SK-N-SH (cell line): ENCODE results near the gene PRLR. TPM values are rescaled to one million over a fixed set of nuclear protein-coding genes. Genes with fewer than 3 reads are reported as not detected.

Source experiments
- CTCF ChIA-PET: fragments of 300-600, 350-600 bp; formaldehyde crosslinking; extraction: SDS; loops from one replicate; lab custom pipeline; 2021; lab: Yijun Ruan, JAX
- POLR2A ChIA-PET: fragments of 350-600 bp; sonication (Branson Sonifier 250); formaldehyde crosslinking; extraction: SDS; loops from one replicate; lab custom pipeline; 2020; ENCODE audit warnings: antibody characterized with exemption, inconsistent platforms; lab: Yijun Ruan, JAX
- DNase-seq: peaks from one replicate; pipeline ENCODE4 v3.0.0; 2012
- H2AFZ ChIP-seq: fragments of 200-600 bp; sonication (generic); 2 replicates; pipeline ENCODE4 v1.8.1; 2016; ENCODE audit warnings: antibody characterized with exemption, mild to moderate bottlenecking, low read depth
- H3F3A ChIP-seq: fragments of 200-600 bp; sonication (generic); replicated peaks from 2 replicates; pipeline ENCODE3; 2016; ENCODE audit warnings: antibody characterized with exemption, mild to moderate bottlenecking; ENCODE audit not compliant: insufficient read depth
- H3K27ac ChIP-seq, 2 experiments: fragments of 200-500 bp in 1 of 2; fragments of 200-600 bp in 1 of 2; sonication (Bioruptor generic) in 1 of 2; sonication (generic), shearing (Covaris generic) in 1 of 2; 2 replicates each; pipeline versions ENCODE4 v1.5.1 to v1.6.1; 2014 to 2016; ENCODE audit warnings: low read depth in 2 of 2, inconsistent platforms in 1 of 2, low read length in 1 of 2, mild to moderate bottlenecking in 1 of 2, mixed read lengths in 1 of 2
- H3K27me3 ChIP-seq: fragments of 200-600 bp; sonication (generic), shearing (Covaris generic); 2 replicates; pipeline ENCODE4 v1.6.1; 2016; ENCODE audit warnings: mixed run types; ENCODE audit not compliant: insufficient read depth
- H3K36me3 ChIP-seq, 2 experiments: fragments of 200-500 bp in 1 of 2; fragments of 200-600 bp in 1 of 2; sonication (Bioruptor generic) in 1 of 2; sonication (generic) in 1 of 2; replicated peaks in 1 of 2; 2 replicates each; pipeline versions ENCODE3 to v1.5.1; 2014 to 2016; ENCODE audit warnings: low read length in 1 of 2, mild to moderate bottlenecking in 1 of 2; ENCODE audit not compliant: insufficient read depth in 2 of 2, control insufficient read depth in 1 of 2
- H3K4me1 ChIP-seq, 2 experiments: fragments of 200-500 bp in 1 of 2; fragments of 200-600 bp in 1 of 2; sonication (Bioruptor generic) in 1 of 2; sonication (generic), shearing (Covaris generic) in 1 of 2; 2 replicates each; pipeline versions ENCODE4 v1.5.1 to v1.6.1; 2014 to 2016; ENCODE audit warnings: low read depth in 1 of 2, low read length in 1 of 2, mixed run types in 1 of 2; ENCODE audit not compliant: insufficient read depth in 2 of 2, control insufficient read depth in 1 of 2
- H3K4me2 ChIP-seq: fragments of 200-600 bp; sonication (generic), shearing (Covaris generic); 2 replicates; pipeline ENCODE4 v1.6.1; 2017; ENCODE audit warnings: mixed run types
- H3K4me3 ChIP-seq, 2 experiments: fragments of 200-500 bp in 1 of 2; fragments of 200-600 bp in 1 of 2; sonication (Bioruptor generic) in 1 of 2; sonication (generic), shearing (Covaris generic) in 1 of 2; 2 replicates each; pipeline versions ENCODE4 v1.5.1 to v1.8.1; 2014 to 2016; ENCODE audit warnings: low read depth in 2 of 2, inconsistent platforms in 1 of 2, low read length in 1 of 2, mild to moderate bottlenecking in 1 of 2, mixed read lengths in 1 of 2, moderate library complexity in 1 of 2
- H3K79me2 ChIP-seq: fragments of 200-600 bp; sonication (generic); 2 replicates; pipeline ENCODE4 v1.8.1; 2017; ENCODE audit warnings: mild to moderate bottlenecking; ENCODE audit not compliant: insufficient read depth
- H3K9ac ChIP-seq: fragments of 200-600 bp; sonication (generic); 2 replicates; pipeline ENCODE4 v1.6.1; 2017; ENCODE audit warnings: mixed run types
- H3K9me2 ChIP-seq: fragments of 200-600 bp; sonication (generic); 2 replicates; pipeline ENCODE4 v1.6.1; 2017; ENCODE audit warnings: mixed run types
- H3K9me3 ChIP-seq: fragments of 200-600 bp; sonication (generic); 2 replicates; pipeline ENCODE4 v1.6.1; 2017; ENCODE audit warnings: mixed run types, mild to moderate bottlenecking, moderate library complexity
- H4K20me1 ChIP-seq: fragments of 200-600 bp; sonication (generic); 2 replicates; pipeline ENCODE4 v1.6.1; 2017; ENCODE audit warnings: mild to moderate bottlenecking, mixed run types; ENCODE audit not compliant: insufficient read depth
- EP300 ChIP-seq, 2 experiments: IDR thresholded peaks; 2 replicates each; pipeline versions ENCODE4 v1.4.0 to v1.6.1; 2012; ENCODE audit warnings: borderline replicate concordance in 1 of 2, low read depth in 1 of 2, low read length in 1 of 2
- EZH2phosphoT487 ChIP-seq: fragments of 200-600 bp; sonication (generic); IDR thresholded peaks from 2 replicates; pipeline ENCODE4 v1.6.1; 2017; ENCODE audit warnings: low read depth, mixed run types, mild to moderate bottlenecking, antibody characterized with exemption, moderate library complexity, borderline replicate concordance
- FOXM1 ChIP-seq: IDR thresholded peaks from 2 replicates; pipeline ENCODE4 v1.4.0; 2012; ENCODE audit warnings: low read depth, mild to moderate bottlenecking
- GATA2 ChIP-seq: sonication (generic); formaldehyde crosslinking; IDR thresholded peaks from 2 replicates; pipeline ENCODE4 v1.5.0; 2020; ENCODE audit warnings: mild to moderate bottlenecking, missing genetic modification reagents
- NRF1 ChIP-seq: IDR thresholded peaks from 2 replicates; pipeline ENCODE4 v1.6.1; 2012; ENCODE audit warnings: low read depth, mild to moderate bottlenecking, low read length
- POLR2AphosphoS5 ChIP-seq: IDR thresholded peaks from 2 replicates; pipeline ENCODE4 v1.6.1; 2012; ENCODE audit warnings: low read depth, low read length
- RAD21 ChIP-seq: IDR thresholded peaks from 2 replicates; pipeline ENCODE4 v1.6.1; 2012; ENCODE audit warnings: mild to moderate bottlenecking, low read length
- SIN3A ChIP-seq: IDR thresholded peaks from 2 replicates; pipeline ENCODE4 v1.6.1; 2012; ENCODE audit warnings: low read depth, mild to moderate bottlenecking, low read length, moderate library complexity, borderline replicate concordance
- TEAD4 ChIP-seq: IDR thresholded peaks from 2 replicates; pipeline ENCODE4 v1.4.0; 2012; ENCODE audit warnings: mild to moderate bottlenecking, borderline replicate concordance; ENCODE audit not compliant: insufficient read depth
- WGBS: methylation state at CpG from one replicate; pipeline ENCODE4 v1.1.6; 2017; ENCODE audit warnings: low lambda C conversion rate; 5-methylcytosine and 5-hydroxymethylcytosine counted together
- polyA plus RNA-seq, 3 experiments: library from polyadenylated mRNA; depleted of rRNA; stranded (reverse); fragments of >200 nt; gene quantifications; 2 replicates each; pipeline ENCODE4 v1.2.3, GENCODE V29; 2012
- TF ChIP-seq, protein P1 (sequence below): IDR thresholded peaks from 2 replicates; pipeline ENCODE4; 2012

PRLR gene
- polyA plus RNA-seq, 1 of the 3 experiments (the other 2 are of a cell fraction): 0.13 TPM

DNA sequence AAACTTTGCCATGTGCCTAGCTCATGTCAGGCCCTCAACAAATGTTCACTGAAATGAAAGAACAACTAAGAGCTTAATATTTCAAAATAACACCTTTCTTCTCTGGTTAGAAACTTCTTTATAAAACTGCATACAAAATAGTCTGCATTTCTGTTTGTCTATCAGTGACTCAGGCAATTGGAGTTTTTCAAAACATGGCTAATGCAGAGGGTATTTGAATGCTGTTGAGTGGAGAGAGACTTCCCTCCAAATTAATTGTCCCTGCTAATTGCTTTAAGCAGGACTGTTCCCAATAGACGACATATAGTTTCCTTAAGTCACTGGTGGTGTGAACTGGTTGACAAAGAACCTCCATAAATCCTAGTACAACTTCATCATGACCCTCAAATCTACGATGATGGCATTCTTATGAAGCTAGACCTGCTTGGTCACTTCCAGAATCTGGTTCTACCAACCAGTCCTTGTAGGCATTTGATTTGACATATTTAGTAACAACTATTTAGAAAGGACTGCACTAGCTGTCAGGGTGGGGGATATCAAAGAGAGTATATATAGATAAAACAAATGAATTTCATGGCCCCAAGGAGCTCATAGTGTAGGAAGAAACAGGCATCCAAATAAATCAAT lies 84.5 kb downstream of the PRLR start:
- Histone ChIP-seq H2AFZ (no peak overlapping the region), H3K27me3 (peaks cover 8% of the 10 kb centered on the region; the same call in 1 of the 2 replicates), H3K9ac (no peak overlapping the region), H3K9me2 (no peaks in the 10 kb centered on the region), H4K20me1 (no peaks in the 10 kb centered on the region), H3K9me3 (no peaks in the 10 kb centered on the region), H3K79me2 (no peaks in the 10 kb centered on the region), H3K4me1 (no peaks in the 10 kb centered on the region), H3F3A (no peaks in the 10 kb centered on the region), H3K36me3 (no peaks in the 10 kb centered on the region), H3K4me3 (no peak overlapping the region), H3K4me2 (no peak overlapping the region), H3K27ac (no peak overlapping the region)
- CTCF ChIA-PET: interaction anchor here (1.1 to 1.2 kb wide), 3 partner anchors 16 to 143 kb away, joined by 3 read pairs; no protein-coding TSS in a partner anchor
- DNase-seq: no peak
- 33% methylated on average over 2 of the region's 2 CpGs for WGBS
- POLR2A ChIA-PET: no interaction called here
- TF ChIP-seq NRF1: no peak
- no peak for TF ChIP-seq EP300 (IDR thresholded peaks at IDR 0.05; ENCODE audit: borderline replicate concordance in 1 of 2, low read depth in 1 of 2, low read length in 1 of 2)

DNA sequence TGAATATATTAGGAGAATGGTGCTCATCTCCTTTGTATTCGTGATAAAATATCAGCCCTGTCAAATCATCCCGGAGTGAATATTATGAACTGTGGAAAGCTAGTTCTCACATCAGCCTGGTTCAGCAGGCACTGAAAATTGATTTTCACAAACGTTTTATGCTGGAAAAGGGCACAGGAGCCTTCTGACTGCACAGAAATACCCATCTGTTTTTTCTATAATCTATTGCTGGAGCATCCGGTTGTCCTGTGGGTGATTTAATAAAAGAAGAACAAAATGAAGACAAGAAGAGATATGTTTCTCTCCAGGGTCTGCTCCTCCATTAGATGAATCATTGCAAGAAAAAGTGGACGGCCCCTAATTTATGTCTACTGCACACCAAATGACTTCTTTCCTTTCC lies 85.3 kb downstream of the PRLR start:
- no peak for TF ChIP-seq SIN3A
- Histone ChIP-seq H3F3A (no peaks in the 10 kb centered on the region), H3K27me3 (peaks cover 8% of the 10 kb centered on the region; the same call in 1 of the 2 replicates), H3K9ac (no peak overlapping the region), H4K20me1 (no peaks in the 10 kb centered on the region), H3K4me3 (no peak overlapping the region), H2AFZ (no peak overlapping the region), H3K4me1 (no peaks in the 10 kb centered on the region), H3K79me2 (no peaks in the 10 kb centered on the region), H3K36me3 (no peaks in the 10 kb centered on the region), H3K9me3 (no peaks in the 10 kb centered on the region), H3K4me2 (no peak overlapping the region), H3K27ac (no peak overlapping the region), H3K9me2 (no peaks in the 10 kb centered on the region)
- DNase-seq: no peak
- POLR2A ChIA-PET: no interaction called here
- CTCF ChIA-PET: interaction anchor here (1.1 kb wide), 2 partner anchors 56 to 142 kb away, joined by 3 read pairs; no protein-coding TSS in a partner anchor
- WGBS: 31% methylated on average over 5 of the region's 5 CpGs

DNA sequence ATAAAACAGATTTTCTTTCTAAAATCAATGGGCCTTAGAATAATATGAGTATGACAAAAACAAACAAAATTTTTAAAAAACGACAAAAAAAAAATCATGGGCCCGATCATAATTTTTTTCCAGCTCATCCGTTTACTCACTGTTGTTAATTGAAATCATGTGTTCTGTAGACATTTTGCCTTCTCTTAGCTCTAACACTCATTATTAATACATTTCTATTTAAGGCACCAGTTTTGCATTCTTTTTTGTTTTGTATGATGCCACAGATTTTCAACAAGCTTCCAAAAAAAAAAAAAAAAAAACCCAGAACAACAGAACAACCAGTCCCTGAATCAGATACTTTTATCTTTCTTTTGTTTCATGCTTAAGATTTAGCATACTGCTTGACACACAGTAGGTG lies 86.4 kb downstream of the PRLR start:
- Histone ChIP-seq H3K27ac (no peak overlapping the region), H3F3A (no peaks in the 10 kb centered on the region), H3K4me1 (no peaks in the 10 kb centered on the region), H3K36me3 (no peaks in the 10 kb centered on the region), H3K79me2 (no peaks in the 10 kb centered on the region), H3K4me3 (no peak overlapping the region), H3K9me3 (no peaks in the 10 kb centered on the region), H3K4me2 (no peak overlapping the region), H3K9me2 (no peaks in the 10 kb centered on the region), H3K9ac (no peak overlapping the region), H4K20me1 (no peaks in the 10 kb centered on the region), H3K27me3 (peaks cover 8% of the 10 kb centered on the region; the same call in 1 of the 2 replicates), H2AFZ (no peak overlapping the region)
- TF ChIP-seq, protein P1, sequence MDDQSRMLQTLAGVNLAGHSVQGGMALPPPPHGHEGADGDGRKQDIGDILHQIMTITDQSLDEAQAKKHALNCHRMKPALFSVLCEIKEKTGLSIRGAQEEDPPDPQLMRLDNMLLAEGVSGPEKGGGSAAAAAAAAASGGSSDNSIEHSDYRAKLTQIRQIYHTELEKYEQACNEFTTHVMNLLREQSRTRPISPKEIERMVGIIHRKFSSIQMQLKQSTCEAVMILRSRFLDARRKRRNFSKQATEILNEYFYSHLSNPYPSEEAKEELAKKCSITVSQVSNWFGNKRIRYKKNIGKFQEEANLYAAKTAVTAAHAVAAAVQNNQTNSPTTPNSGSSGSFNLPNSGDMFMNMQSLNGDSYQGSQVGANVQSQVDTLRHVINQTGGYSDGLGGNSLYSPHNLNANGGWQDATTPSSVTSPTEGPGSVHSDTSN: no peak
- no peak for TF ChIP-seq TEAD4
- no peak for TF ChIP-seq EZH2phosphoT487
- TF ChIP-seq GATA2 (CRISPR knock-in tag): no peak
- no peak for TF ChIP-seq FOXM1
- TF ChIP-seq POLR2AphosphoS5: no peak
- TF ChIP-seq RAD21: no peak
- POLR2A ChIA-PET: no interaction called here
- DNase-seq: no peak
- WGBS: 41% methylated on average over 3 of the region's 3 CpGs
- CTCF ChIA-PET: interaction anchor here (1.4 kb wide), 1 partner anchor 12 kb away, joined by 3 read pairs; no protein-coding TSS in a partner anchor
